Ovary (tissue), 3 donors: ENCODE data around the gene DBNDD2.

Experiments
- CTCF ChIP-seq, 3 donors: fragments of 450-650 bp in 2 of 3; fragments of 200-600 bp in 1 of 3; IDR thresholded peaks; one replicate each; pipeline versions ENCODE4 v1.5.1 to v1.8.0; 2016 to 2022; ENCODE audit warnings: antibody characterized with exemption in 3 of 3, mild to moderate bottlenecking in 1 of 3
- EP300 ChIP-seq: sonication (generic); formaldehyde crosslinking; IDR thresholded peaks from one replicate; pipeline ENCODE4 v1.6.1; 2017; ENCODE audit warnings: antibody characterized with exemption
- POLR2A ChIP-seq: fragments of 450-650 bp; IDR thresholded peaks from one replicate; pipeline ENCODE4 v1.6.1; 2017; ENCODE audit warnings: antibody characterized with exemption, mild to moderate bottlenecking, moderate library complexity
- donor health status: DM: no; HTN: no; CAD: no.

GRCh38 chr20:45402946-45403345, 5.1 kb upstream of the DBNDD2 start:
- no peak for TF ChIP-seq POLR2A
- no peak for TF ChIP-seq CTCF (IDR thresholded peaks at IDR 0.05)
- TF ChIP-seq EP300, result no peak
